ENCODE data around the gene SORL1. TPM values are rescaled to one million over a fixed set of nuclear protein-coding genes. Genes with fewer than 3 reads are reported as not detected.

Gene SORL1
- total and polyA plus RNA-seq, 3 donors from 2014 or later: 14.7 to 30.0 (median 21.8) TPM

DNA sequence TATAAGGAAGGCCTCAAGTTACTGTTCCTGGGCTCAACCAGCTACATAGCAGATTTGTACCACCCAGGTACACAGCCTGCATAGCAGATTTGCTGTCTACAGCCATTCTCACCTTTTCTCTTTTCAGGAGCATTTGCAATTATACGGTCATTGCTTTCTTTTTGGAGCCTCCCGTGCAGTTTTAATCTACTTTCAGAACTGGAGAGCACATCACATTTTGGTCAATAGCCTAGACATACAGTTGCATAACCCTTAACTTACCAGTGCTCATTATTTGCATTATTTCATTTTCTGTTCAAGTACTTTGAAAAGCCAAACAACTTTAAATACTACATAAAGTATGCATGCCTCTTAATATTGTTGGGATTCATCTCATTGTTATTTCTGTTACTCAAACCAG is 151.2 kb downstream of the SORL1 start:
- H3K27ac ChIP-seq: no peak overlapping the region
- H3K27me3 ChIP-seq: no peaks in the 10 kb centered on the region
- no peaks in the 10 kb centered on the region for H3K36me3 ChIP-seq (ENCODE audit: low read depth, missing control alignments)
- no peak for DNase-seq
- 72 to 85% methylated on average over 2 of the region's 2 CpGs for WGBS, 2 donors
- TF ChIP-seq, protein P1, sequence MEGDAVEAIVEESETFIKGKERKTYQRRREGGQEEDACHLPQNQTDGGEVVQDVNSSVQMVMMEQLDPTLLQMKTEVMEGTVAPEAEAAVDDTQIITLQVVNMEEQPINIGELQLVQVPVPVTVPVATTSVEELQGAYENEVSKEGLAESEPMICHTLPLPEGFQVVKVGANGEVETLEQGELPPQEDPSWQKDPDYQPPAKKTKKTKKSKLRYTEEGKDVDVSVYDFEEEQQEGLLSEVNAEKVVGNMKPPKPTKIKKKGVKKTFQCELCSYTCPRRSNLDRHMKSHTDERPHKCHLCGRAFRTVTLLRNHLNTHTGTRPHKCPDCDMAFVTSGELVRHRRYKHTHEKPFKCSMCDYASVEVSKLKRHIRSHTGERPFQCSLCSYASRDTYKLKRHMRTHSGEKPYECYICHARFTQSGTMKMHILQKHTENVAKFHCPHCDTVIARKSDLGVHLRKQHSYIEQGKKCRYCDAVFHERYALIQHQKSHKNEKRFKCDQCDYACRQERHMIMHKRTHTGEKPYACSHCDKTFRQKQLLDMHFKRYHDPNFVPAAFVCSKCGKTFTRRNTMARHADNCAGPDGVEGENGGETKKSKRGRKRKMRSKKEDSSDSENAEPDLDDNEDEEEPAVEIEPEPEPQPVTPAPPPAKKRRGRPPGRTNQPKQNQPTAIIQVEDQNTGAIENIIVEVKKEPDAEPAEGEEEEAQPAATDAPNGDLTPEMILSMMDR (IDR thresholded peaks at IDR 0.05): no peak
- TF ChIP-seq POLR2A (IDR thresholded peaks at IDR 0.05): no peak
- H3K9me3 ChIP-seq: no peaks in the 10 kb centered on the region
- intact Hi-C loops (cut with DNase I; ENCODE audit: low total_unique reads): no loop called here
- no peaks in the 10 kb centered on the region for H3K4me1 ChIP-seq
- no peak overlapping the region for H3K4me3 ChIP-seq

- TF ChIP-seq POLR2A (IDR thresholded peaks at IDR 0.05): no peak
- TF ChIP-seq, protein P1 (IDR thresholded peaks at IDR 0.05): no peak
- WGBS, 2 donors: 93 to 95% methylated on average over 12 to 13 of the region's 13 CpGs
- Histone ChIP-seq H3K36me3 (ENCODE audit: low read depth, missing control alignments) (no peaks in the 10 kb centered on the region), H3K27me3 (no peaks in the 10 kb centered on the region), H3K4me3 (no peak overlapping the region), H3K4me1 (no peaks in the 10 kb centered on the region), H3K27ac (no peak overlapping the region), H3K9me3 (no peaks in the 10 kb centered on the region)
- intact Hi-C loops (cut with DNase I; ENCODE audit: low total_unique reads): no loop called here
- no peak for DNase-seq
Observed at GRCh38 chr11:121604152-121604551, 152.0 kb downstream of the SORL1 start.

DNA sequence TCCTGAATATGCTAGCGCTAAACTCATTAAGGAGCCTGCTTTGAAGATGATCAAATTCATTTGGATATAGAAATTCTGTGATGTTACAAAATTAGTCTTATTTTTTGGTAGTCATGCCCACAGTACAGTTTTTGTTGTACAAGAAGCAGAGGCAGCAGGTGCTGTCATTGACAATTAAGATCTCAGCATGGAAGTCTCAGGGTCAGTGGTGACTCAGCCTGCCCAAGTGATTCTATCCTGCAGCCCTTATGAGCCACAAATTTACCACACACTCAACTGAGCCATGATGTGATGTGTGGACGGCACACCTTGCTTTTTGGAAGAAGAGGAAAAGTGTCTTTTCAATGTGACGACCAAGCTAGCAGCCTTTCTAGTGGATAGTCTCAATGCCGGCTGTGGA is 154.2 kb downstream of the SORL1 start:
- H3K27ac ChIP-seq: no peak overlapping the region
- intact Hi-C loops (cut with DNase I; ENCODE audit: low total_unique reads): no loop called here
- H3K36me3 ChIP-seq (ENCODE audit: low read depth, missing control alignments): no peaks in the 10 kb centered on the region
- H3K4me1 ChIP-seq: no peaks in the 10 kb centered on the region
- no peak overlapping the region for H3K4me3 ChIP-seq
- no peak for DNase-seq
- no peak for TF ChIP-seq POLR2A (IDR thresholded peaks at IDR 0.05)
- TF ChIP-seq, protein P1 (IDR thresholded peaks at IDR 0.05): no peak
- no peaks in the 10 kb centered on the region for H3K9me3 ChIP-seq
- WGBS, 2 donors: 89 to 97% methylated on average over 4 of the region's 4 CpGs
- H3K27me3 ChIP-seq: no peaks in the 10 kb centered on the region

DNA sequence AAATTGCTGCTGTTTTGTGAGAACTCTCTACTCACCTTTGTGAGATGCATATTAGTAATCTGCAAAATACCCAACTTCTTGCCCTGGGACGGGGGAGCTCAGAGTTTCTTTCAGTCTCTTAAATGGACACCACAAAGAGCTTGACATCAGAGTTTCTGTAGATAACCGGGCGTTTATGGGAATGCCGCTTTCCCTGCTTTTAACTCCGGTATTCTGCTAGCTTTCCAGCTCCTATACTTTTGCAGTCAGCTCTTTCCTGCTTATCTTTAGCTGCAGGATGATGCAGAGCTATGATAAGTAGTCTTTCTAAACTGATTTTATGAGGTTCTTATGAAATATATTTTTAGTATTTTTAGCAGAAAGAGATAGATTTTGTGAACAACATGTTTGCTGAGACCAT is 155.2 kb downstream of the SORL1 start:
- Histone ChIP-seq H3K4me3 (no peak overlapping the region), H3K9me3 (no peaks in the 10 kb centered on the region), H3K27me3 (no peaks in the 10 kb centered on the region), H3K4me1 (no peaks in the 10 kb centered on the region), H3K36me3 (ENCODE audit: low read depth, missing control alignments) (no peaks in the 10 kb centered on the region), H3K27ac (no peak overlapping the region)
- WGBS, 2 donors: 91 to 92% methylated on average over 5 of the region's 5 CpGs
- DNase-seq: no peak
- intact Hi-C loops (cut with DNase I; ENCODE audit: low total_unique reads): no loop called here
- TF ChIP-seq, protein P1 (IDR thresholded peaks at IDR 0.05): no peak
- no peak for TF ChIP-seq POLR2A (IDR thresholded peaks at IDR 0.05)

DNA sequence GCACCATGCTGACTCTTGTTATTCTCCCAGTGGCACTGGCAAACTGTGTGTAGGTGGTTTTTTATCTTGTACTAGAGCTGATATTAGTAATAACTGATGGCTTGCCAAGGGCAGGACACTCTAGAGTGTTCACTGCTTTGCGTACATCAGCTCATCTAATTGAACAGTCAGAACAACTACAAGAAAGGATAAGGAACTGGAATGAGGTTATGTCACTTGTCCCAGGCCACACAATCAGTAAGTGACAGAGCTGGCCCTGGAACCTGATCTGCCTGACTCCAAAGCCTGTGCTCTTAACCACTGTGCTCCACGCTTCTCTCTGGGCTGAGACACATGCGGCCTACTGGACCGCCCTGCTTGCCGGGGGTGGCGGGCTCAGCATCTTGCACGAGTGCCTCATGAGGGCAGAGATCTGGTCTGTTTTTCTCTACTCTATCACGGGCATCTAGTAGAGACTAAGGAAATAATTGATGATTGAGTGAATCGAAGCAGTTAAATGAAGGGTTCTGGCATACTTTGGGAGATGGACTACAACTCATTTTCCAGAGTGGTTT is 156.5 kb downstream of the SORL1 start:
- 95 to 97% methylated on average over 9 of the region's 9 CpGs for WGBS, 2 donors
- Histone ChIP-seq H3K4me3 (no peak overlapping the region), H3K36me3 (ENCODE audit: low read depth, missing control alignments) (no peaks in the 10 kb centered on the region), H3K9me3 (no peaks in the 10 kb centered on the region), H3K27me3 (no peaks in the 10 kb centered on the region), H3K27ac (no peak overlapping the region), H3K4me1 (no peaks in the 10 kb centered on the region)
- intact Hi-C loops (cut with DNase I; ENCODE audit: low total_unique reads): no loop called here
- DNase-seq: no peak
- TF ChIP-seq, protein P1 (IDR thresholded peaks at IDR 0.05): no peak
- no peak for TF ChIP-seq POLR2A (IDR thresholded peaks at IDR 0.05)

Data from testis (tissue), 3 donors.